Posterior cingulate gyrus (tissue), 11 donors: ENCODE measurements around the gene MTCL1.

Experiments
- DNase-seq, 10 donors: peaks; one replicate each; pipeline versions ENCODE4 v3.0.0 to v3.0.0-alpha.2; 2020 to 2021; ENCODE audit warnings: mixed read lengths in 3 of 10
- intact Hi-C: fragments of 100-400 bp; cut with DNase I; formaldehyde crosslinking; loops from one replicate; pipeline ENCODE4 v1.15.1; 2023

The MTCL1 gene

DNA sequence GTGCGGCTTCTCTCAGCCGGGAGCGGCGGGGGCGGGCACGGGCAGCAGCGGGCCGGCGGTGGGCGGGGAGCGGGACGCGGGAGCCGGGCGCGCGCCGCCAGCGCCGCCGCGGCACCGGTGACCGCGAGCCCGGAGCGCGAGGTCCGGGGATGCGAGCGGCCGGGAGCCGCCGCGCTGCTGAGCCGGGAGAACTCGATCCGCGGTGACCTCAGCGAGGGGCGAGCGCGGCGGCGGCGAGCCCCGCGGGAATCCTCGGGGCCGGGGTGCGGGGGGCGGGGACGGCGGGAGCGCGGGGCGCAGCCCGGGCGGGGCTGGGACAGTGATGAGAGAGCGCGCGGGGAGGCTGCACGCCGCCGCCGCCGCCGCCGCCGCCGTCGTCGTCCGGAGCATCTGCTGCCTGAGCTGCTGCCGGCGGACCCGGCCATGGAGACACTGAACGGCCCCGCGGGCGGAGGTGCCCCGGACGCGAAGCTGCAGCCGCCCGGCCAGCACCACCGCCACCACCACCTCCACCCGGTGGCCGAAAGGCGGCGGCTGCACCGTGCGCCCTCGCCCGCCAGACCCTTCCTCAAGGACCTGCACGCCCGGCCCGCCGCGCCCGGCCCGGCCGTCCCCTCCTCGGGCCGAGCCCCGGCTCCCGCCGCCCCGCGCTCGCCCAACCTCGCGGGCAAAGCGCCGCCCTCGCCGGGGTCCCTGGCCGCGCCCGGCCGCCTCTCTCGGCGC is at the start of gene MTCL1:
TSS of gene MTCL1 (plus strand) at position 319 of the 723 bp plus-strand sequence. CDS start at position 424, 105 bp downstream.
- intact Hi-C loops: loop anchor here (1.0 to 10.0 kb wide), 4 partner anchors 79 to 429 kb away; partner anchors contain the start of genes ANKRD12 and NDUFV2
- peak in 6 of 10 donors; percentile 38 to 90 (median 50) for DNase-seq

DNA sequence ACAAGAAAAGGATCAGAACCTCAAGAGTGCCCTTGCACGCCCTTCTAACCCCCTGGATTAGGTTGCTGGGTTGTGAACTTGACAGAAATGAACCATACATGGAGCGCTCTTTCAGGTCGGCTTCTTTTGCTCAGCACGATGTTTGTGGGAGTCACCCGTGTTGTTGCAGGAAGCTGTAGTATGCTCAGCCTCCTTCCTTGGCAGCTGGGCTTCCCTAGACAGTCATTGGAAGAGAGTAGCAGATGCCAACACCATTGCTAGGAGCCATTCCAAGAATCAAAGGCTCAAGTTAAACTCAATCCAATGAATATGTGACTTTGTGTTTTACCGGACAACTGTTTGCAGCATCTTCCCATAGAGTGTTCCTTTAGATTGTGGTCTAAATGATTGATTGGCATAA is 49.1 kb upstream of the MTCL1 start:
- no peak for DNase-seq
- intact Hi-C loops: no loop called here

DNA sequence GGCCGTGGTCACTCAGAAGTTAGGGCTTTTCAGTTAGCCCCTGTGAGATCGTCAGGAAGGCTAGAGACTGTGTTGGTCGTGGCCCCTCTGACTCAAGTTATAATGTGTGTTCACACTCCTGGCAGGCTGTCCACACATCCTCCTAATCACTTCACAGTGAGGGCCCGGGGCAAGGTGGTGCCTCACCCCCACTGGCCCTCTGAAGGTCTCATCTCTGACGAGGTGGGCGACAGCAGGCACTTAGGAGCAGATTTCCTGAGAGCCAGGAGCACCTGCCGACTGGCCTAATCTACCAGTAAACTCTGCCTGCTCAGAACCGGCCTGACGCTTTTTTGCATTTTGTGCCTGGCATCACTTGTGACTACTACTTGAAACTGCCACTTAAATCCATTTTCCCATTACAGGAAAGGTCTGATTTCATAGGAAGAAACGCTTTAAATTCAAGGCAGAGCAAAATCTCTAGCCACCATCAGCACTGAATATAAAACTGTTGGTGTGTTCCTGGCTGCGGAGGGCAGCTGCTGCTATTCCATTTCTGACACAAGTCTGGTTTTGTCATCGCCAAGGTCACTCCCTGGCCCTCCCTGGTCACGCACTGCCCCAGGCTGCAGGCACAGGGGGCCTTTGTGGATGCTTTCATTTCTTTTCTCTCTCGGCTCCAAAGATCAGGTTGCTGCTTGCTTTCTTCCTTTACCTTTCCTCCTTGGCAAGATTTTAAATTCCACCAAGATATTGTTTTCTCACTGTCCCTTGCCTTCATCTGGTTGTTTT is 48.1 kb upstream of the MTCL1 start:
- no peak for DNase-seq
- intact Hi-C loops: no loop called here

DNA sequence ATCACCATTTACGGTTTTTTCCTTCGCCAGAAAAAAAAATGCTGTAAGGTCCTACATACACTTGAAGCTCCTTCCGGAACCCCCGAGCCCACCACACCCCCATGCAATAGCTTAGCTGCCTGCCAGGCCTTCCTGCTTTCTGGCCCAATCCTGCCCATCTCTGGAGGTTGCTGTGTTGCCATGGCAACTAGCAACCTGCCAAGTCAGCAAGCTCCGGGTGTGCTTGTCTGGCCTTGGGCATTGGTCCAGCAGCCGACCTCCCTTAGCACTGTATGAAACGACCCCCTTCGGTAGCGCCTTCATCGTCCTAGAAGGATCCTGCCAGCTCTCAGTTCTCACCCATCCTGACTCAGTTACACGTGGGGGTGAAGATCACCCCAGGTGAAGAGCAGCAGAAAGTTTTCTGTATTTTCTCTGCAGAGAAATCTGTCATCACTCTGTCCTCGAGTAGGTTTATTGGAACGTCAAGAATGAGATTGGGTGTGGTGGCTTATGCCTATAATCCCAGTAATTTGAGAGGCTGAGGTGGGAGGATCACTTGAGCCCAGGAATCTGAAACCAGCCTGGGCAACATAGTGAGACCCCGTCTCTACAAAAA is 47.4 kb upstream of the MTCL1 start:
- intact Hi-C loops: no loop called here
- DNase-seq: peak in 1 of 10 donors; percentile 76

DNA sequence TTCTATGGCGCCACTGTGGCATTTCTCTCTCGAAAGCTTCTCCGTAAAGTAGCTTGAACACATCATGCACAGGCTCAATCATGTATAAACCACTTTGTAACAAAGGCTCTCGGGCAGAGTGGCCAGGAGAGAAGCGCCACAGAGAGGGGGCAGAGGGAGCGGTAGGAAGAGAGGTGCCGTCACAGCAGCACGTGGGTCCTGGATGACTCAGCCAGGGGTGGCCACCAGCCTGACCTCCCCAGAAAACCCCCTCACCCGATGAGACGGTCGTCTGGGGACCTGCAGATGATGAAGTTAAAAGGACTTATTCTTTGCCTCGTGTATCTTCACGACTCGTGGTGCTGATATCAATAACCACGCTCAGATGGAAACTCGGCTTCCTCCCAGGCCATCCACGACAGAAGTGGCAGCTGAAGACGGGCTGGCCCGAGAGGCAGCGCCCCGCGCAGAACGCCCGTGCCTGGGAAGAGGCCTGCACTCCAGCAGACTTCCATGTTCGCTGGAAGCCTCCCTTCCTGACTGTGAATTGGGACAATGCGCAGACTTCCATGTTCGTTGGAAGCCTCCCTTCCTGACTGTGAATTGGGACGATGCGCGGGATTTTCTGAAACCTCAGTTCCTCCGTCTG is 46.4 kb upstream of the MTCL1 start:
- DNase-seq: no peak
- intact Hi-C loops: no loop called here

DNA sequence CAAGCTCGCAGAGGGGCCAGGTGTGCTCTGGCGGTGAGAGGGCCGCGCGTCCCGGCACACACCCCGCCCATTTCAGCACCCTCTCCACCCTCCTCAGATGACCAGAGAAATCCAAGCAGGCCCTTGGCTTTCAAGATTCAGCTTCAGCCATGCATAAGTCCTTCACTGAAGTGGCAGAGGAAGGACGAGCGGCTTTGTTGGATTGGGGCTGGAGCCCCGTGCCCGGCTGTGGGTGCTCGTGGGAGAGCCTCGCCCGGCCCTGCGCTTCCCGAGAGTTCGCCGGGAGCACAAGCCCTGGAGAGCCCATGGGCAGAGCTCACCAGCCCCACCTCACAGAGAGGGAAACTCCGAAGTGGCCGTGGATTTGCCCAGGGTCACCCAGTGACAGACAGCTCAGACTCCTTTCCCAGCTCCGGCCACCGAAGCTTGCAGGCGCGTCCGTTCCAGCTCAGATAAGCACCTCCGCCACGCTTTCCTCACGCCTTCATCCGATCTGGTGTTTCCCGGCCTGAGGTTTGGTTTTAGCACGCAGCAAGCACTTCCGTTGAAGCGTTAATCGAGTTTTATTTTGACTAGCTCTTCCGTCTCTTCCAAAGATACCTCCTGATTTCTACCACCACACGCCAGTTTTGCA is 45.6 kb upstream of the MTCL1 start:
- DNase-seq: no peak
- intact Hi-C loops: no loop called here

DNA sequence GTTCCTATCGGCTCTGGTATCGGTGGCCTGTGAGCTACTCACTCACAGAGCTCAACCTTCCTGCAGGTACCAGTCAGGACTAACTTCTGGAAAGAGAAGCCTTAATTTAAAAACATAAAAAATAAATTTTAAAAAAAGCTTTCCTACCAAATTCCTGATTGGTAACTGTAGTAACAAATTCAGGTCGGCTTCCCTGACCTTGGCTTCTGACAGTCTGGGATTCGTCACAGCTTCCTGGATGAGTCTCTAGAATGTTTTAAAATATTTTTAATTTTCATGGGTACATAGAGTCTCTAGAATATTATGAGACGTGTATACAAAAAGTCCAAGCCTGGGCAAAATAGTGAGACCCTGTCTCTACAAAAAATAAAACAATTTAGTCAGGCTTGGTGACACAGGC is 45.0 kb upstream of the MTCL1 start:
- intact Hi-C loops: no loop called here
- no peak for DNase-seq

DNA sequence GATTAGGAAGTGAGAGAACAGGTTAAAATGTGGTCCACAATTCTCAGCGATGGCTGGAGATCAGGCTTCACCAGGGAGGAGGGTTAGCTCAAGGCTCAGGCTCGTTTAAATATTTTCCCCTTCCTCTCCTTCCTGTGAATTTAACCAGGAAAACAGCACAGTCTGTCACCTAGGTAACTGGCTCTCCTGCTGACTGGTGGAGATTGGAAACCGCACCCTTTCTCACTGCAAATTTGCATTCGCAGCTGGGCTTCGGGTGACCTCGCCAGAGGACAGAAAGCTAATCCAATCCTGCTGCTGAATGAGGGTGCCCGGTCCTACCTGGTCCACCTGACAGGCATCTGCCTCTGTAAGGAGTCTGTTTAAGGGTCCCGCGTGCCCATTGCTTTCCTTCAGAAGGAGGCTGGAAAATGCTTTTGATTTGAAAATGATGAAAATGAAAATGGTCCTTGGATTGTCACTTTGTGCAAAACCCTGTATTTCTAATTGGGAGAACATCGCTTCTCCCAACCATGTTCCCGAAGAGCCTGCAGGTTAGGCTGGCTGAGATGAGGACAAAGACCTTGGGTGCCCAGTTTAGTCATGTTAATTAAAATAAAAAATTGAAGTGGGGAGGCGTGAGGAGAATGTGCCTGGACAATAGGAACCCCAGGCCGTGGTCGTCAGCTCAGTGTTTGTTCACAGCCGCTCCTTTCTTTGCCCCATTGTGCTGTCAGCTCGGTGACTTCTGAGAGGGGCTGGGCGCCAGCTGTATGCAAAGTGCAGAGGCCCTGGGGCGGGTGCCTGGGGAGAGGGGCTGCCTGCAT is 43.4 kb upstream of the MTCL1 start:
- DNase-seq: no peak
- intact Hi-C loops: no loop called here

DNA sequence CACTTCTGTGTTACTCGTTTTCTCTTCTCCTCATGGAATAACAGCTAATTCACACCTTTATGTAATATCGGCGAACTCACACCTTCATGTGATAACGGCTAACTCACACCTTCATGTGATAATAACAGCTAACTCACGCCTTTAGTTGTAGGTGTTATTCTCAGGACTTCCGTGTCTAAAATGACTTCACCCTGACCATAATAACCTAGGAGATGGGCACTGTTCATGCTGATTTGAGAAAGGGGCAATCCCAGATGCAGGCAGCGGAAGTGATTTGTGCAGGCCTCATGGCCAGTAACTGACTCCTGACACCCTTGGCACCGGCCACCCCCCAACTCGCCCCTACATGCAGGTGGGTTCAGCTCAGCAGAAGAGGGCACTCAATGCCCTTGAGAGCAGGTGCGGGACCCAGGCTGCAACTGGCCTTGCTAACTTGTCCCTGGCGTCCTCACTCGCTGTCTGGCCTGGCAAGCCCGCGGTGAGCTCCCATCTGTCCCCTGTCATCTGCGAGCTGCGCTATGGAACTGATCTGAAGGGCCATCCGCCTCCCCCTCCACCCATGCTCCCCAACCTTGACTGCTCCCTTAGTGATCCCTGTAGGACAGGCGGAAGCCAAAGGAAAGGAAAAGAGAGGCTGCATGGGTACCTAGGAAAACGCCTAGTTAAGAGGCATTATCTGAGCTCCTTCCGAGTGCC is 42.6 kb upstream of the MTCL1 start:
- intact Hi-C loops: no loop called here

DNA sequence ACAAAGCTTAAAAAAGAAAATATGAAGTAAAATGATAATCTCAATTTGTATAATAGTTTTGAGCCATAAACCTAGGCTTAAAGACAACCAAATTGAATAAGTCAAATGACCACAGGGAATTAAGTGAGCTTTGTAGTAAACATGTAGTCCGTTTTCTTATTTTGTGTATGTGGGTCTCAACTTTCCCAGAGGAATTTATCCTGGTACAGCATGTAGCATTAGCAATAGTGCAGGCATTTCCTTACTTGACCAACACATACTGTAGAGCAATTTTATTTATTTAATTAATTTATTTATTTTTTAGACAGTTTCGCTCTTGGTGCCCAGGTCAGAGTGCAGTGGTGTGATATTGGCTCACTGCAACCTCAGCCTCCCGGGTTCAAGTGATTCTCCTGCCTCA is 37.5 kb upstream of the MTCL1 start:
- intact Hi-C loops: no loop called here
- no peak for DNase-seq

More for the DNA sequence above, 42.6 kb upstream of the MTCL1 start:
- no peak for DNase-seq

DNA sequence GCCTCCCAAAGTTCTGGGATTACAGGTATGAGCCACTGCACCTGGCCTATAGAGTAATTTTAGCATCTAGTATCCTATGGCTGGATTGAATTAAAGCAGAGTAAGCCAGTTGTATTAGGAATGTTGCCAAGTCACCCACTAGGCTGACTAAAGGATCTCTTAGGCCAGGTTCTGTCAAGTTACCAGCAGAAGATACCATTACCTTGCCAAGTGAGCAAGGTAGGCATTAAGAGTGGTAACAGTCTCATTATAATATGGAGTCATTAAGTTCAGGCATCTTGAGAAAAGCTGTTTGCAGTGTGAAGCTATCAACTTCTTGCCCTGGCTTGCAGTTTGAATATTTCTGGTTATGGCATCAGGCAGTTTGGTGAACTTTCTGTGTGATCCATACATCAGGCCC is 37.0 kb upstream of the MTCL1 start:
- intact Hi-C loops: no loop called here

DNA sequence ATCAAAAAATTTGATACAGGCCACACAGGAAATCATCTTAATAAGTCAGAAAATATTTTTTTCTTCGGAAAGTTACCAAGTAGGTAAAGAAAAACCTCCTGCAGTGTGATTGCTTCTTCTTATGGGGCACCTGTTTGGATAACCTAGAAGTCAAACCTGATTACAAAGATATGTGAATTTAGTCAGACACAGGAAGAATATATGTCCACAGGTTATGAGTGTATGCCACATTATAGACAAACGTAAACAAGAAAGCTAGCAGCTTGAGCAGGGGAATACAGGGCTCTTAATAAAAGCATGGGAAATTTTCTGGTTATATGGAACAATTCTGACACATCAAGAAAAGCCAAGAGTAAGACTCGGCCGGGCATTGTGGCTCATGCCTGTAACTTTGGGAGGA is 35.8 kb upstream of the MTCL1 start:
- intact Hi-C loops: no loop called here
- no peak for DNase-seq

More for the DNA sequence above, 37.0 kb upstream of the MTCL1 start:
- no peak for DNase-seq

DNA sequence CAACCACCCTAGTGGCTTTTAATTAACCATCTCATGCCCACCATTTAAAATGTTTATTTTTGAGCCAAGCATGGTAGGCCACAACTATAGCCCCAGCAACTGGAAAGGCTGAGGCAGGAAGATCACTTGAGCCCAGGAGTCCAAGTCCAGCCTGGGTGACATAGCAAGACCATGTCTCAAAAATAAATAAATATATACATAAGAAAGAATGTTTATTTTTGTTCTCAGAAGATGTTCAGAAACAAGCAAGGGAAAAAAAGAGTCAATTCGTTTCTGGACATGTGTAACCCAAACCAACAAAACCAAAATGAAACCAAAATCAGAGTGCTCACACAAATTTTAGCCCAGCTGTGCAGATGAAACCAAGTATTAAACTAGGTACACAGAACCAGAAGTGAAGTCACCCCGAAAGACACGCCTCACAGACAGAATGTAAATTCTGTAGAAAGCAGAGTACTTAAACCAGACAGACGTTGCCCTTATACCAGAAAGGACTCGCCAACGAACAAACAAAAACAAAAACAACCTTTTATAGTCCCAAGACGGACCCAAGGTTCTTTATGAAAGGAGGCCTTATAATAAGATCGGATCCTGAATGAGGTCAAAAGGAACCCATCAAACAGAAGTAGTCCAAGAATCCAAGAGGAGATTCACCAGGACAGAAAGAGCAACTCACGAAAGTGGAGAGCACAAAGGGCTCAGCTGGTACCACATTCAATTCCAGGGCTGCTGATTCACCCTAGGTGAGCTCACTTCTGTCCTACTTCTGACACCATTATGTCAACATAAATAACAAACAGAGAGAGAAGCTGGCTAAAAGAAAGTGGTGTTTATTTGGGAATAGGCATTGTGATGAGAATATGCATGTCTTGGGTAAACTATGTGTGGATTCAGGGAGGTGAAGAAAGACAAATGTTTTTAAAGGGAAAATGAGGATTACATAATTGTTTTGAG is 31.8 kb upstream of the MTCL1 start:
- intact Hi-C loops: no loop called here
- no peak for DNase-seq

DNA sequence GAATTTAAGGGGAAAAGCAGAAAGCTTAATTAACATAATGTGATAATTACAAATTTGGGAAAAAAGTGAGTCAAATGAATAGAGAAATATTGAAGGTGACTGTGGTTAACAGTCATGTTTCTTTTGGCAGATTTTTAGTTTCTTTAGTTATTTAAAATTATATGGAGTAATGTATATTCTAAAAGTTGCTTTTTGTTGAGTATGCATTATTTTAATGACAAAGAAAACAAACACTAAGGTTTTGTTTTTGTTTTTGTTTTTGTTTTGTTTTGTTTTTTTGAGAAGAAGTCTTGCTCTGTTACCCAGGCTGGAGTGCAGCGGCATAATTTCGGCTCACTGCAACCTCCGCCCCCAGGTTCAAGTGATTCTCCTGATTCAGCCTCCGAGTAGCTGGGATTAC is 30.3 kb upstream of the MTCL1 start:
- no peak for DNase-seq
- intact Hi-C loops: no loop called here

DNA sequence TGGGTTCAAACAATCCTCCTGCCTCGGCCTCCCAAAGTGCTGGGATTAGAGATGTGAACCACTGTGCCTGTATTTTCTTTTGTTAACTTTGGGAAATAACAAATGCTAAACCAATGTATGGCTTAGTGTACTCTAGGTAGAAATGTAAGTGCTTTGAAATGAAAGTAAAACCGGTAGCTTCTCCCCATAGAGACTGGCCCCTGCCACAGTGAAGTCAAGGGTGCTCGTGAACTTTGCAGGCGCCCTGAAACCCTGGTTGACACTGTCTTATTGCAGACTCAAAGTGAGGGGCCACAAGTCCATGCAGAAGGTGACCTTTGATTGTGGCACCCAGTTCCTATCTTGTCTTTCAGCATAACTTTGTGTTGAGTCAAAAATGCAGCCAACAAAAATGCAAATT is 24.2 kb upstream of the MTCL1 start:
- DNase-seq: no peak
- intact Hi-C loops: no loop called here

DNA sequence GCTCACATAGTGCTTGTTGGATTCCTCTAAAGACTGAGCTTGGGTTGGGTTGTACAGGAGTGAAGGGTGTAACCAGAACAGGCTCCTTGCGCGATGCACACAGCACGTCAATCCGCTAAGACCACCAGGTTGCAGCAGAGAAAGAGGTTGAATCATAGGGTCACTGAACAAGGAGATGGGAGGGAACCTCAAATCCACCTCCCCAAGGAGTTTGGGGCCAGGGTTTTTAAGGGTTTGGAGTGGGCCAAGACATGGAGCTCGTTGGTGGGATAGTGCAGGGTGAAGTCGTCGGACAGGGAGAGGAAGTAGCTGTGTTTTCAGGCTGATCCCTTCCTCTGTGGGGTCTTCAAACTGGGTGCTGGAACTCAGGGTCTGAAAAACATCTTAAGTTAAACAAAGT is 20.8 kb upstream of the MTCL1 start:
- intact Hi-C loops: no loop called here
- DNase-seq: no peak

DNA sequence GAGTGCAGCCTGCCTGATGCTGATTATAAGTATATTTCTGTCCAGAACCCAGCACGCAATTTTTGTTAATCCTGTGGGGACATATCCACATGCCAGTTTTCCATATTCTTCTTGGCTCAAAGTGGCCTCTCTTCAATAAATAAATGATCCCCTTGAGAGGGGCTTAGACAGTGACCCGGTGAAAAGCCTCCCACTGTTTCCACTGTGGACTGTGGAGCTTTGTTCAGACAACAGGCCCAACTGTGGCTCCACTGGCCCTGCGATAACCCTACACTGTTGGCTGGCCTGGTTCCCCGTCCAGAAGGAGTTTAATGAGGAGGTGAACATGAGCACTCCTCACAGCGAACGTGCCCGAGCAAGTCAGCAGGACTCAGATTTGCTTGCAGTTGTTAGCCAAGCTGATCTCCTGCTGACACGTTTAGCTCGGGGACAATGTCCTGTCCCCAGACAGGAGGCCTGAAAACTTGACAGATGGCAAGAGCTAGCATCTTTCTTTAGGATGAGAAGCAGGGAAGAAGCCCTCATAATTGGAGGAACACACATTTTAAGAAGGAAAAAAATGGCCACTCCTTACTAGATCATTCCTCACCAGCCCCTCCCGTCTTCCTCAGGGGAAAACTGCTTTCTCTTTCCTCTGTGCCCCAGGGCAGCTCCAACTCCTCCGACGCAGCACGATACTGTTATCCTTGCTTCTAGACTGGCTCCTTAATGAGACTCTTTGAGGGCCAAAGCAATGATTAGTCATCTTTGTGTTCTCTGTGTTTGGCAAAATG is 20.0 kb upstream of the MTCL1 start:
- intact Hi-C loops: no loop called here
- DNase-seq: peak in 1 of 10 donors; percentile 66

DNA sequence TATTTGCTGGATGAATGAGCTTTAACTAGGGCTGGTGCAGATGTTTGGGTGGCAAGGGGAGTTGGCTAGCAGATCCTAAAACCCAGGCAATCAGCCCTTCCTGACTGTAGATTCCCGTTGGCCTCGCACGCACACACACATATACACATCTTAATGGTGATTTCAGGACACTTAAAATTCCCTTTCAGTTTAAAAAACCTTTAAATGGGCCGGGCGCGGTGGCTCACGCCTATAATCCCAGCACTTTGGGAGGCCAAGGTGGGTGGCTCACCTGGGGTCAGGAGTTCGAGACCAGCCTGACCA is 19.5 kb upstream of the MTCL1 start:
- DNase-seq: no peak
- intact Hi-C loops: no loop called here
